NCI-H524 (cell line): ENCODE data around the gene DOCK11.
A peak's percentile ranks its signal among the peaks of the same experiment; 100 is the strongest.
"Not testable (repeated sequence)": the region's sequence is repeated elsewhere in the genome, so short reads cannot be mapped to it uniquely, and the experiment has no call there.

ENCODE experiments used
- DNase-seq, 2 experiments: peaks; one replicate each; lab custom pipeline; 2025; lab: John Stamatoyannopoulos, UW

DOCK11 gene

DNA sequence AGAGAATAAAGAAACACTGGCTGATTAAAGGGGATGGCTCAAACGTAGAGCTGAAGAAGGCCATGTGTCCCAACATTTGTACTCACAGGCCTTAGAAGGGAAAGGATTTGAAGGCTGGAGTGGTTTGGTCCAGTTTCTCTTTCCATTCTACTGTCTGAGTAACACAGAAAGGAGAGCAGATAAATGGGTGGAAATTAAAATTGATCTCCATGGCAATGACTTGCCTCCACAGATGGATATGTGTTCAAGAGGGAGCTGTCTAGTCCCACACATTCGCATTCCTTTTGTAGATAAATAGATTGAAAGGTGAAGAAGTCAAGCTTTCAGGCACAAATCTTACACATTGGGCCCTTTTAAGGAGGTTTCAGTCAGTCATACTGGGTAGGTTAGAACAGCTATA lies 74.6 kb downstream of the DOCK11 start:
- DNase-seq = no peak

DNA sequence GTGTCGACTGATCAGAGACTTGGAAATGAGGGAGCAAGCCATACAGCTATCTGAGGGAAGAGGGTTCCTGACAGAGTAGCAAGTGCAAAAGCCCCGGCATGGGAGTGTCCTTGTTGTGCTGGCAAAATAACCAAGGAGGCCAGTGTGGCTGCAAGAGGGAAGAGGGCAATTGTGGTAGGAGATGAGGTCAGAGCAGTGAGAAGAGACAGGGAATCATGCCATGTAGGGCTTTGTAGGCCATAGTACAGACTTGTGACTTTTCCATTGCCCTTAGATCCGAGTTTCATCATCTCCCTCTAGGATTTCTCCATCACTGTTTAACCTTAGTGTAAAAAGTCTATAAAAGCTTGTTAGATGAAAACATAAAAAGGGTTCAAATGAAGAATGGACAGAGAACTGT lies 76.2 kb downstream of the DOCK11 start:
- no peak for DNase-seq

DNA sequence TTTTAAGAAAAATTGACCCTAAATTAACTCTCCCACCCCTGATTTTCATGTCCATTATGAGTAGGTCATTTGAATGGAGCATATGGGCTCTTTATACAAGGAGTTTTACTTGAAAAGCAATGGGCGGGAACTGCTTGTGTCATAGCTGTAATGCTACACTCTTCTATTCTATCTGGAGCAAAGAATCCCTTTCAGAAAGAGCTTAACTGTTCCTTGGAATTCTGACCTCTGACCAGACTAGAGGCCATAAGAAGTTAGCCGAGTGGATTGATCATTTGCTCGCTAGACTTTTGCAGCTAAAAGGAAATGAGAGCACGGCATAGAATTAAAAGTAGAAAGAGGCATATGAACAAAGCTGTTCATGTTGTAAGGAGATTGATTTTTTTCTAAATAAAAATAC lies 79.1 kb downstream of the DOCK11 start:
- peak in 1 of 2 experiments; percentile 25 for DNase-seq

DNA sequence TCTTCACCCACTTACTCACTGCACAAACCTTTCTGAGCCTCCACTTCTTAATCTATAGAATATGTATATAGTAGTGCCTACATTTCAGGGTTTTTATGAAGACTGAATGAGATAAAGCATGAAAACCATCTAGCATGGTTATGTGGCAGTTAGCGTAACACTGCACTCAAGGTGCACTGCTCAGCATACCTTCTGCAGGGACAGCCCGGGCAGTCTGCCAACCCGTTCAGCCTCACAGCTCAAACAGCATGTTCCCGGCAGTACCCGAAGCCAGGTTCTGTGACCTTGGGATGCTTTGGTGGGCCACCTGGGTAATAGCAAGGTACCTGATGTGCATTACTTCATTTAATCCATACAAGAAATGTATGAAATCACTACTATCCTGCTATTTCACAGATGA lies 81.4 kb downstream of the DOCK11 start:
- peak in 1 of 2 experiments; percentile 29 for DNase-seq

DNA sequence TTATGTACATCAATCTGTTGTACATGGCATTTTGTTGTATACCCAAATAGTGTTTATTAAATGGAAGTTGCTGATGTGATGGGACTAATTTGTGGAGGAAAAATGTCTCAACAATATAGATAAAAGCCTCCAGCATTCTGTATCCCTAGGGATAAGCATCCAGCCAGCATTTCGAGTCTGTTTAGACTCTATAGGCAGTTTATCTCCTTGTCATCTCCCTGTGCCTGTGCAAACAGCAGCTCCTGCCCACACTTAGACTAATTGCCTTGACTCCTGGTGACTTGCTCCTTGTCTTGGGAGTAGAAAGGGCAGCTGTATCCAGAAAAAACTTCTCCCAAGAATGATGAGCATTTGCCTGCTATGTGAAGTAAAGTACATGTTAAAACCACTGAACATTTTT lies 83.8 kb downstream of the DOCK11 start:
- no peak for DNase-seq

DNA sequence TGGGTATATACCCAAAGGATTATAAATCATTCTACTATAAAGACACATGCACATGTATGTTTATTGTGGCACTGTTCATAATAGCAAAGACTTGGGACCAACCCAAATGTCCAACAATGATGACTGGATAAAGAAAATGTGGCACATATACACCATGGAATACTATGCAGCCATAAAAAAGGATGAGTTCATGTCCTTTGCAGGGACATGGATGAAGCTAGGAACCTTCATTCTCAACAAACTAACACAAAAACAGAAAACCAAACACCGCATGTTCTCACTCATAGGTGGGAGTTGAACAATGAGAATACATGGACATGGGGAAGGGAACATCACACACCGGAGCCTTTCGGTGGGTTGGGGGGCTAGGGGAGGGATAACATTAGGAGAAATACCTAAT lies 87.3 kb downstream of the DOCK11 start:
- not testable (repeated sequence) for DNase-seq

DNA sequence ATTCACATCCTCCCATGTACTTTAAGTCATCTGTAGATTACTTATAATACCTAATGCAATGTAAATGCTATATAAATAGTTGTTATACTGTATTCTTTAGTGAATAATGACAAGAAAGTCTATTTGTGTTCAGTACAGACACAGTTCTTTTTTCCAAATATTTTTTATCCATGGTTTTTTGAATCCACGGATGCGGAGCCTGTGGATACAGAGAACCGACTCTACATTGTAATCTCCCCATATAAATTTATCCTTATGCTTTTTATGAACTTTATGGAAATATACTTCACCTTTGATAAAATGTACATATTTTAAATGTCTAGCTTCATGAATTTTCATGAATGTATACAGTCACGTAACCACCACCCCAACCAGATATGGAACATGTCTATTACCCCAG lies 88.2 kb downstream of the DOCK11 start:
- no peak for DNase-seq

DNA sequence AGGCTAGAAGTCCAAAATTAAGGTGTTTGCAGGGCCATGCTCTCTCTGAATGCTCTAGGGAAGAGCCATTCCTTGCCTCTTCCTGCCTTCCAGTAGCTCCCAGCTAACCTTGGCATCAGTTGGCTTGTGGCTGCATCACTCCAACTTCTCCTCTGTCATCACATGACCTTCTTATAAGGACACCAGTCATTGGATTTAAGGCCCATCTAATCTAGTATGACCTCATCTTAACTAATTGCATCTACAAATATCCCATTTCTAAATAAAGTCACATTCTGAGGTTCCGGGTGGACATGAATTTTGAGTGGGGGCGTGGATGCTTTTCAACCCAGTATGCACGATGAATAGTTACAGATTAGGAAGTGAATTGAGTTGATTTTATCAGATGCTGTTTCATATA lies 89.7 kb downstream of the DOCK11 start:
- no peak for DNase-seq

DNA sequence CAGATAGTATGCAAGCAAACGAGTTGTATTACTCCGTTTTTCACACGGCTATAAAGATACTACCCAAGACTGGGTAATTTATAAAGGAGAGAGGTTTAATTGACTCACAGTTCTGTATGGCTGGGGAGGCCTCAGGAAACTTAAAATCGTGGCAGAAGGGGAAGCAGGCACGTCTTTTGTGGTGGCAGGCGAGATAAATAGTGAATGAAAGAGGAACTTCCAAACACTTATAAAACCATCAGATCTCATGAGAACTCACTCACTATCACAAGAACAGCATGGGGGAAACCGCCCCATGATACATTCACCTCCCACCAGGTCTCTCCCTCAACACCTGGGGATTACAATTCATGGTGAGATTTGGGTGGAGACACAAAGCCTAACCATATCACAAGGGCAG lies 90.6 kb downstream of the DOCK11 start:
- not testable (repeated sequence) for DNase-seq

DNA sequence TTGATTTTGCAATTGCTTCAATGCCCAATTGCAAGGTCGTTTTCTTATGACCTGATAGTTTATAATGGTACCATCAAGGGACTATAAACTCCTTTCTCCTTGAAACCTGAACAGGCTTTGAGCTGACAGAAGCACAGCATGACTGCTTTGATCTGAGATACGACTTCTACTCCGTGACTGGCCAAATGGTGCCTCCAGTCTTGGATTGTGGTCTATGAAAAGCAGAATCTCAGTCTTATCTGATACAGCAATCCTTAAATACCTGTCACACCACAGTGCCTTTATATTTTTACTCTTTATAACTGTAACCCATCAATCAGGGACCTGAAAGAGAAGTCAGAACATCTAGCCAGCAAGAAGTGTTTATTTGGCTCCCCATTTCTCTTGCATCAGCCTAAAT lies 93.1 kb downstream of the DOCK11 start:
- DNase-seq = no peak

DNA sequence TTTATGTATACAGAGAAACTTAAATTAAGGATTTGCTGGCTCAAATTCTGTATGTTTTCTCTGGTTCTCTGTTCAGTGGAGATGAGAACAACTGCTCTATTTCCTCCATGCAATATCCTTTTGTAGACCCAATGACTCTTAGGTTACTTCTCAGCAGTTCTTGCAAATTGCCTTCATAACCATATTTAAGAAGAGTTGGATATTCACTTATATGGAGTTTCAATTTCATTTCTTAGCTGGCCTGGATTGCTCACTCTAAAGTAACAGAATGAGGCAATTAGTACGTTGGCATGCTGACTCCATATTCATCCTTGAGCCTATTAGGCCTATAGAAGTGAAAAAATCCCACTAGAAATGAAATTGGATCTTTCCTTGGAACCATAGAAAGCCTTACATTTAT lies 93.6 kb downstream of the DOCK11 start:
- DNase-seq = no peak

DNA sequence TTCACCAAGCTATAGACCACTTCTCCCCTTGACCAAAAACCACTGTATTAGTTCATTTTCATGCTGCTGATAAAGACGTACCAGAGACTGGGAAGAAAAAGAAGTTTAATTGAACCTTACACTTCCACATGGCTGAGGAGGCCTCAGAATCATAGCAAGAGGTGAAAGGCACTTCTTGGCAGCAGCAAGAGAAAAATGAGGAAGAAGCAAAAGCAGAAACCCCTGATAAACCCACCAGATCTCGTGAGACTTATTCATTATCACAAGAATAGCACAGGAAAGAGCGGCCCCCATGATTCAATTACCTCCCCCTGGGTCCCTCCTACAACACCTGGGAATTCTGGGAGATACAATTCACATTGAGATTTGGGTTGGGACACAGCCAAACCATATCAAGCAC lies 97.8 kb downstream of the DOCK11 start:
- DNase-seq = no peak

DNA sequence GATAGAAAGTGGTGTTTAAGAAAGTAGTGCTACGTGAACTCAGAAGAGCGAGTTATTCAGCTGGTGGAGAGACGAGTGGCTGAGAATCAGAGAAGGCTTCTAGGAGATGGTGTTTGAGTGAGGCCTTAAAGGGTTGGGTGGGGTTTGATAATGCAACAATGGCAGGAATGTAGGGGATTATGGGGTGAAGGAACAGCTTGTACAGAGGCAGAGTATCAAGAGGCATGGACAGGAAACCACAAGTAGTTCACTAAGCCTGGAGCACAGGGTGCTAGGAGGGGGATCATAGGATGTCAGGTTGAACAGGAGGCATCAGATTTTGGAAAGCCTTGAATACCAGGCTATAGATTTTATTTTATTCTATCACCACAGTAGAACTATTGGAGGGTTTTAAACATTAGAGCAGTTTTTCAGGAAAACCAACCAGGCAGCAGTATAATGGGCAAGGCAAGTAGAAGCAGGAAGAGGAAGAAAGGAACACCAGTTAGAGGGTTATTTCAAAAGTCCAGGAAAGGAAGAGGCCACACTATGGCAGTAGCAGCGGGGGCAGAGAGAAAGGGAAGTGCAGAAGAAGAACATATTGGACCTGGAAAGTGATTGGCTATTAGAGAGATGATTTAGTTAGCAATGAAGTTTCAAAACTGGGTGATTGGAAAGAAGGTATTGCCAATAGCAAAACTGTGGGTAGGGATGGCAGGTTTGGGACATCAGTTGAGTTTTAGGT lies 99.2 kb downstream of the DOCK11 start:
- DNase-seq = peak in 1 of 2 experiments; percentile 26

DNA sequence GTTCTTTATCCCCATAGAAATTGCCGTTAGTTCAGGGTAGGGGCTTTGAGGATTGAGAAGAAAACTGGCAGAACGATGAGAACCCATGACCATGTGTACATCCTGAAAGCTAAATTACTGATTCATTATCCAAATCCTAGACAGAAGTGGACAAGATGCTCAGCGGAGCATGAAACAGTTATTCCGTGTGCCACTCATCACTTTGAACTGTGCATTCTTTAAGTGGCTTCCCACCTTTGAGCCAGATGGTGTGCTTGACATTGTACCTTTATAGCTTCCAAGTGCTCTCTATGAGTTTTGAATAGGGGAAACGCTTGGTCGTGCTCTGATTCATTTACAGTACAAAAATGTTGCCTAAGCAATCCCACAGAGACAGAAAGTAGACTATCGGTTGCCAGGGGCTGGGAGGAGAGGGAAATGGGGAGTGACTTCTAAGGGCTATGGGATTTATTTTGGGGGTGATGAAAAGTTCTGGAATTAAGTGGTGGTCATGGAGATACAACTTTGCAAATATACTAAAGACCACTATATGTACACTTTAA lies 100.0 kb downstream of the DOCK11 start:
- peak; percentile 94 to 98 for DNase-seq

DNA sequence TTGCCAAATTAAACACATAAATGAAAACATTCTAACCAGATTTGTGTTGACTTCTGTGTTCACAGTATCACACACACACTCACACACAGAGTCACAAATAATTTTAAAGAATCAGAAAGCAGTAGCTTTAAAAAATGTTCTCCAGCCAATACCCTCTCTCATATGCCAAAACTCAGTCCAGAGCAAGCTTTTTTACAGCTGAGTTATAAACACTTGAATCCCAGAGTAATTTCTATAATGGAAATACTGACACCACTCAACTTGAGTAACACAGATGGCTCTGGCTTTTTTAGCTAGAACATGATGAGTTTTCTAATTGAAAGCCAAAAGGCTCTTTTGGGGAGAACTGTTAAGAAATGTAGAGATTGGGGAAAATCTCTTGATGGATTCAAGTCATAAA lies 100.8 kb downstream of the DOCK11 start:
- DNase-seq = peak in 1 of 2 experiments; percentile 70

DNA sequence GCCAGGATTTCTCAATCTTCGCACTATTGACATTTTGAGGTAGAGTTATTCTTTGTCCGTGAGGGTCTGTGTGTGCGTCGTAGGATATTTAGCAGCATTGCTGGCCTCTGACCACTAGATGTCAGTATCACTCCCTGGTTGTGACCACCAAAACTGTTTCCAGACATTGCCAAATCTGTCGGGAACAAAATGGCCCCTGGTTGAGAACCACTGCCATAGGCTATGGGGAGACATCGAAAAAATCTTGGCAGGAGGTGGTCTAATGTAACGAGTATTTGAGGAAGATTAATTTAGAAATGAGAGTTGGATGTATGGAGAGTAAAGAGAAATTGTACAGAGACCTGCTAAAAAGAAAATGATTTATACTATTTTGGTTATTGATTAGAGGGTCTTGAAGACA lies 108.4 kb downstream of the DOCK11 start:
- peak; percentile 37 to 77 for DNase-seq

DNA sequence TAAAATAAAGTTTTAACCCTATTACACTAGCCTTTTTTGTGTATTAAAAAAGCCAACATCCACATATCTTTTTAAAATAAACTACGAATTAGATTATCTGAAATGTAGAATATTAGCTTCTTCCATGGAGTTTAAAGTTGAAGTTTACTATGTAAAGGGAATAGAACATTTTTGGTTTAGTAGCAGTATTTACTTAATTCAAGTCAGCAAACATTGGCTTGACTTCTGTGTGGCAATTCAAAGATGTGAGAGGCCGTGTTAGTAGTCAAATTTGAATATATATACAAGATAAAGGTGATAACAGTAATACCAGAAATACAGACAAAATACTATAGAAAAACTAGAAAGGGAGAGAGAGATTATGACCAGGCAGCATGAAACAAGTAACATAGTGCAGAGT lies 116.7 kb downstream of the DOCK11 start:
- no peak for DNase-seq

DNA sequence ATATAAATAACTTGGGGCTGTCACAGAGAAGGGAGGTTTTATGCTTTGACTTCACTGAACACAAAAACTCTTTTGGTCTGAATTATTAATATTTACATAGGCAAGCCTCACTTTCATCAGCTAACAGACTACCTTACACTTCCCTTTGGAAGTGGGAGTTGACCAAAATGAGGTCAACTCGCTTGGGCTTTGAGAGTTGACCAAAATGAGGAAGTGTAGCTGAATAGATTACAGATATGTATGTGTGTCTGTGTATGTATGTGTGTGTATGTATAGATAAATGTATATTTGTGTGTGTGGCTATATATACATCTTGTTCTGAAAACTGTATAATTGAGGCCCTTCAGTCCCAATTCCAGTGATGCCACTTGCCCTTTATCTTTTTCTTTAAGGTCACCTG lies 118.5 kb downstream of the DOCK11 start:
- DNase-seq = no peak

DNA sequence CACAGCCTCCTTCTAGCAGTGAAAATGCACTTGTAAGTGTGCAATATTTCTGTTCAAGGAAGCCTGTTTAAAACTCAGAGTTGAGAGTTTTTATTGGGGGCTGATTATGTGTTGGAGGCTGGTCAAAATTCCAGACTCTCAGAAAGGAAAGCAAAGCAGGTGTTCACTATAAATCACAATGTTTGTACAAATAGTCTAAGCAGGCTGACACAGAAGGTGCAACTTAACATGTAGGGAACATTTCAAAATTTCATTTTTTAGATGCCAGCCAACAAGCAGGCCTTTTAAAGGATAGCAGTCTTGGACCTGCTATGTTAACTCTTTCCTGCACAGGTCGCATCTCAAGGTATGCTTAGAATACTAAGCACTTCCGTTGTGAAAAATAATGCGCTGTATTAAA lies 119.5 kb downstream of the DOCK11 start:
- no peak for DNase-seq

DNA sequence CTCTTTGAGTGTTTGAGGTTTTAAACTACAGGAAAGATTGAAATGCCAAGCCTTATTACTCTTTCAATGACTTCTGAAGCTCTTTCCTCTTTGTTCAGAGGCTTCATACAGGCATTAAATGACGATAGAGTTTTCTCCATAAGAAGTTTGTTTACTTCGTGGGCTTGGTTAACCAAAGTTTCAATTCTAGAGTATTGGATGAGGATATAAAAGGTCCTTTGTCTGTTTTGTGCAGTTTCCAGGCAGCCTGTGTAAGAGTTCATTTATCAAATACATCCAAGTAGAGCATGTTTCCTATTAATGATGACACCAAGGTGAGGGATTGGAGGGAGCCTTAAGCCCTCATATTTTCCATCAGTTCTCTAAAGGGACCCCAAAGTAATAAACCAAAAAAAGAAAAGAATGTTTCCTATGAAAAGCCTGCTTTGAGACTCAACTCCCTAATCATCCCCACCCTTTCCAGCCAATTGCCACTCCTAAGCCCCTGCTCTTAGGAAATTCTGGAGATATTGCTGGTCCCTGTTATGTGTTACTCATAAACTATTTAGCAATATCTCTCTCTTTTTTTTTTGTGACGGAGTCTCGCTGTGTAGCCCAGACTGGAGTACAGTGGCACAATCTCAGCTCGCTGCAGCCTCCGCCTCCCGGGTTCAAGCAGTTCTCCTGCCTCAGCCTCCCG lies 125.6 kb downstream of the DOCK11 start:
- no peak for DNase-seq

DNA sequence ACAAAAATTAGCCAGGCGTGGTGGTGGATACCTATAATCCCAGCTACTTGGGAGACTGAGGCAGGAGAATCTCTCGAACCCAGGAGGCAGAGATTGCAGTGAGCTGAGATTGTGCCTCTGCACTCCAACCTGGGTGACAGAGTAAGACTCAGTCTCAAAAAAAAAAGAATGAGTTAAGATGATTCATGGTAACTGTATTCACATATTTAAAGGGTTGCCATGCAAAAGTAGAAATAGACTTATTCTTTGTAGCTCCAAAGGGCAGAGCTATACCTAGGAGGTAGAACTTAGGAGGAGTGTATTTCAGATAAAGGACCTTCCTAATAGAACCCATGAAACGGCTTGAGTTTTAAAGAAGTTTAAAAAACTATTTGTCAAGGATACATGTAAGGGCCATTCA lies 127.4 kb downstream of the DOCK11 start:
- no peak for DNase-seq

DNA sequence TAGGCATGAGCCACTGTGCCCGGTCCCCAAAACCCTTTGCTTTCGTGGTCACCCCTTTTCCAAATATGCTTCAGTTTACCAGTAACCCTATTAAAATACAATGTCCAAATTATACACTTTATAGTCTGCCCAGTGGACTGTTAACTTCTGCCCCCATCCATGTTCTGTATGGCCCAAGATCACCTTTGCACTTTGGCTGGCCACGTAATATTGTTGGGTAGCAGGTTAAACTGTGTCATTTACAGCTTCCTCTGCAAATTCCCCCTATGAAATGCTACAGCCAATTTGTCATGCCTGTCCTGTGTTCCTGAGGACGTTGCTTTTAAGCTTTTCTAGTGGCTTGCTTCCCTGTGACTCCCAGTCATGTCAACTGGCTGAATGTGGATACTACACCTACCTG lies 130.7 kb downstream of the DOCK11 start:
- no peak for DNase-seq

DNA sequence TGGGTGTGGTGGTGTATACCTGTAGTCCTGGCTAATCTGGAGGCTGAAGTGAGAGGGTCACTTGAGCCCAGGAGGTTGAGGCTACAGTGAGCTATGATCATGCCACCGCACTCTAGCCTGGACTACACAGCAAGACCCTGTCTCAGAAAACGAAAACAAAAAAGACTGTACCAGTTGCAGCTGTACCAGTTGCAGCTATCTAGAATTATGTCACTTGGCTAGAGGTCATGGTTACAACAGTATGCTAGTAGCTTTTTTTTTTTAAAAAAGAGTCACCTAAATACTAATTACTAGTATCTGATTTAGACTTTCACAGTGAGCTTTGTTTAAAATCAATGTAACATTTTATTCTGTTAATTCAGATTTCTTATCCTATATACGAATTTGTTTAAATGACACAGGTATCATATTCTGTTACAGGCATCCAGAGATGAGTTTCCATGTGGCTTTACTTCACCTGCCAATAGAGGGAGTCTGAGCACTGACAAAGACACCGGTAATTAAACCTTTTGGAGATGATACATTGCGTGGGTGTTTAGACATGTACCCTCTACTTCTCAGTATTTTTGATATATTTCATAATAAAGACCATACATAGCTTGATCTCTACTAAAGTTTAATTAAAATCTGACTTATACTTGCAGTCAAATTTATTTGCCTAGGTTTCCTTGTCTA lies 131.6 kb downstream of the DOCK11 start:
- peak; percentile 14 to 42 for DNase-seq
